GM23338 (cell line): ENCODE results near the gene LRRC3B. TPM values are rescaled to one million over a fixed set of nuclear protein-coding genes. Genes with fewer than 3 reads are reported as not detected.

Experiments
- ATAC-seq: fragments of 200-7000 bp; cut with Tn5 transposase; 3 replicates; pipeline ENCODE4 v1.9.1; 2020
- DNase-seq: peaks from one replicate; pipeline ENCODE4 v3.0.0-alpha.2; 2015; ENCODE audit warnings: low spot score
- H2AFZ ChIP-seq: fragments of 200-600 bp; sonication (generic); 2 replicates; pipeline ENCODE4 v1.8.0; 2016; ENCODE audit warnings: antibody characterized with exemption, mild to moderate bottlenecking, moderate library complexity
- H3F3A ChIP-seq: fragments of 200-600 bp; sonication (generic); replicated peaks from 2 replicates; pipeline ENCODE4 v1.8.0; 2017; ENCODE audit warnings: antibody characterized with exemption, mixed run types, low read depth
- H3K27ac ChIP-seq: fragments of 200-600 bp; sonication (generic); 2 replicates; pipeline ENCODE4 v1.6.1; 2016; ENCODE audit warnings: low read depth
- H3K27me3 ChIP-seq: fragments of 200-600 bp; sonication (generic); 2 replicates; pipeline ENCODE4 v1.8.0; 2016; ENCODE audit warnings: mild to moderate bottlenecking, mixed run types, moderate library complexity; ENCODE audit not compliant: insufficient read depth
- H3K36me3 ChIP-seq: fragments of 200-600 bp; sonication (generic); 2 replicates; pipeline ENCODE4 v1.8.0; 2016; ENCODE audit warnings: mild to moderate bottlenecking; ENCODE audit not compliant: insufficient read depth
- H3K4me1 ChIP-seq: fragments of 200-600 bp; sonication (generic); 2 replicates; pipeline ENCODE4 v1.8.0; 2016; ENCODE audit warnings: mild to moderate bottlenecking, moderate library complexity; ENCODE audit not compliant: insufficient read depth
- H3K4me2 ChIP-seq: fragments of 200-600 bp; sonication (generic); 2 replicates; pipeline ENCODE4 v1.7.1; 2017; ENCODE audit warnings: mixed run types
- H3K4me3 ChIP-seq: fragments of 200-600 bp; sonication (generic); 2 replicates; pipeline ENCODE4 v1.6.1; 2016; ENCODE audit warnings: mixed run types
- H3K79me2 ChIP-seq: fragments of 200-600 bp; sonication (generic); replicated peaks from 2 replicates; pipeline ENCODE4 v1.8.0; 2017; ENCODE audit warnings: mild to moderate bottlenecking; ENCODE audit not compliant: insufficient read depth
- H3K9me2 ChIP-seq: fragments of 200-600 bp; sonication (generic); 2 replicates; pipeline ENCODE4 v1.8.0; 2017; ENCODE audit not compliant: insufficient read depth
- H4K20me1 ChIP-seq: fragments of 200-600 bp; sonication (generic); replicated peaks from 2 replicates; pipeline ENCODE4 v1.8.0; 2017; ENCODE audit warnings: mild to moderate bottlenecking; ENCODE audit not compliant: insufficient read depth
- H3K27ac Mint-ChIP-seq: 2 replicates; pipeline ENCODE4 v1.8.0; 2020; ENCODE audit warnings: inconsistent platforms, mild to moderate bottlenecking, moderate library complexity, mixed read lengths
- H3K27me3 Mint-ChIP-seq: 3 replicates; pipeline ENCODE4 v1.8.0; 2022; ENCODE audit warnings: low read depth, mild to moderate bottlenecking, moderate library complexity, mixed read lengths, inconsistent platforms; ENCODE audit not compliant: insufficient read depth, poor library complexity
- H3K36me3 Mint-ChIP-seq: 3 replicates; pipeline ENCODE4 v1.8.0; 2021; ENCODE audit warnings: low read depth, mild to moderate bottlenecking, inconsistent platforms, moderate library complexity, mixed read lengths
- H3K4me1 Mint-ChIP-seq: 3 replicates; pipeline ENCODE4 v1.8.0; 2020; ENCODE audit warnings: mild to moderate bottlenecking, inconsistent platforms, mixed read lengths
- H3K4me3 Mint-ChIP-seq: 3 replicates; pipeline ENCODE4 v1.8.0; 2021; ENCODE audit warnings: moderate library complexity, mild to moderate bottlenecking, inconsistent platforms, mixed read lengths
- H3K9me3 Mint-ChIP-seq: 3 replicates; pipeline ENCODE4 v1.8.0; 2020; ENCODE audit warnings: moderate library complexity, mild to moderate bottlenecking, inconsistent platforms, mixed read lengths
- CREB1 ChIP-seq: fragments of 250-450 bp; sonication (Bioruptor Pico); IDR thresholded peaks from 2 replicates; pipeline ENCODE4 v1.5.0; 2020; ENCODE audit warnings: low read depth, mild to moderate bottlenecking, moderate library complexity
- CTCF ChIP-seq, 2 experiments: fragments of 200-600 bp in 1 of 2; sonication (generic) in 1 of 2; conservative IDR thresholded peaks; 2 replicates each; pipeline versions ENCODE4 v1.5.1 to v1.6.1; 2016 to 2017; ENCODE audit warnings: antibody characterized with exemption in 2 of 2, low read depth in 2 of 2, mild to moderate bottlenecking in 2 of 2, moderate library complexity in 1 of 2
- EZH2 ChIP-seq: fragments of 200-600 bp; sonication (generic); IDR thresholded peaks from one replicate; pipeline ENCODE4 v1.8.0; 2017; ENCODE audit warnings: antibody characterized with exemption, mild to moderate bottlenecking, low read depth; ENCODE audit not compliant: unreplicated experiment
- EZH2phosphoT487 ChIP-seq: fragments of 200-600 bp; sonication (generic); IDR thresholded peaks from one replicate; pipeline ENCODE4 v1.8.1; 2018; ENCODE audit warnings: antibody characterized with exemption; ENCODE audit not compliant: unreplicated experiment
- NANOG ChIP-seq: IDR thresholded peaks from 2 replicates; pipeline ENCODE4 v1.6.1; 2016; ENCODE audit warnings: antibody characterized with exemption, borderline replicate concordance
- REST ChIP-seq: IDR thresholded peaks from one replicate; pipeline ENCODE4 v1.6.1; 2018; ENCODE audit warnings: antibody characterized with exemption; ENCODE audit not compliant: unreplicated experiment
- ZNF331 ChIP-seq: fragments of 250-450 bp; sonication (Bioruptor Pico); IDR thresholded peaks from 2 replicates; pipeline ENCODE4 v1.5.0; 2020; ENCODE audit warnings: low read depth, mild to moderate bottlenecking, moderate library complexity
- polyA plus RNA-seq: library from polyadenylated mRNA; unstranded; fragments of >200 nt; fragmentation: Nextera tagmentation; extraction: Ambion mirVana; gene quantifications from 2 replicates; pipeline ENCODE4 v1.2.1, GENCODE V29; 2016
- total RNA-seq: library from RNA; depleted of rRNA; stranded (reverse); fragments of >200 nt; shearing (Covaris generic); gene quantifications from 2 replicates; pipeline ENCODE4 v1.2.3, GENCODE V29; 2014

The LRRC3B gene
- total and polyA plus RNA-seq, 2 experiments from 2014 or later, result 7.1 to 13.2 TPM

- TF ChIP-seq EZH2 (no peak), EZH2phosphoT487 (no peak), ZNF331 (no peak), REST (no peak), NANOG (no peak), CREB1 (CRISPR knock-in tag) (no peak), CTCF (conservative IDR thresholded peaks at IDR 0.05; ENCODE audit: low read depth in 2 of 2) (no peak)
These were observed 15.5 kb downstream of the LRRC3B start (continued) for GRCh38 chr3:26638113-26638512.

GRCh38 chr3:26639339-26639738, 16.8 kb downstream of the LRRC3B start:
- H3K9me3 Mint-ChIP-seq, result no peaks in the 10 kb centered on the region
- Histone ChIP-seq H3K27ac (no peak overlapping the region), H3K4me3 (no peak overlapping the region), H3K27me3 (no peaks in the 10 kb centered on the region), H3K9me2 (peaks cover 3% of the 10 kb centered on the region; the same call in 1 of the 2 replicates), H3K4me2 (no peak overlapping the region), H2AFZ (no peak overlapping the region), H3K36me3 (no peaks in the 10 kb centered on the region), H3F3A (no peaks in the 10 kb centered on the region), H4K20me1 (no peaks in the 10 kb centered on the region; the same call in 1 of the 2 replicates), H3K79me2 (peaks cover 3% of the 10 kb centered on the region), H3K4me1 (peaks cover 11% of the 10 kb centered on the region)
- DNase-seq, result no peak
- H3K4me3 Mint-ChIP-seq, result no peak overlapping the region
- H3K36me3 Mint-ChIP-seq, result no peaks in the 10 kb centered on the region
- ATAC-seq, result no peak
- no peaks in the 10 kb centered on the region for H3K4me1 Mint-ChIP-seq
- no peak for TF ChIP-seq CTCF (conservative IDR thresholded peaks at IDR 0.05; ENCODE audit: low read depth in 2 of 2)
- no peak for TF ChIP-seq CREB1 (CRISPR knock-in tag)
- no peak for TF ChIP-seq REST
- TF ChIP-seq EZH2phosphoT487, result no peak
- TF ChIP-seq ZNF331, result no peak
- H3K27ac Mint-ChIP-seq, result no peak overlapping the region
- H3K27me3 Mint-ChIP-seq, result peaks cover 8% of the 10 kb centered on the region
